ES-I3 (cell line): ENCODE results near the gene CHST5.
"Not testable (repeated sequence)": the region's sequence is repeated elsewhere in the genome, so short reads cannot be mapped to it uniquely, and the experiment has no call there.

Source experiments
- H3K36me3 ChIP-seq: 2 replicates; pipeline ENCODE4 v1.6.1; 2013; ENCODE audit warnings: mild to moderate bottlenecking, low read length, control low read depth, moderate library complexity; ENCODE audit not compliant: insufficient read depth
- H3K4me1 ChIP-seq: 2 replicates; pipeline ENCODE4 v1.6.1; 2013; ENCODE audit warnings: mild to moderate bottlenecking, control low read depth, low read length; ENCODE audit not compliant: insufficient read depth
- H3K9ac ChIP-seq: 2 replicates; pipeline ENCODE4 v1.6.1; 2013; ENCODE audit warnings: low read depth, mild to moderate bottlenecking, low read length, moderate library complexity
- H3K9me3 ChIP-seq: 2 replicates; pipeline ENCODE4 v1.6.1; 2013; ENCODE audit warnings: mild to moderate bottlenecking, low read length, moderate library complexity; ENCODE audit not compliant: control insufficient read depth, insufficient read depth

The CHST5 gene

DNA sequence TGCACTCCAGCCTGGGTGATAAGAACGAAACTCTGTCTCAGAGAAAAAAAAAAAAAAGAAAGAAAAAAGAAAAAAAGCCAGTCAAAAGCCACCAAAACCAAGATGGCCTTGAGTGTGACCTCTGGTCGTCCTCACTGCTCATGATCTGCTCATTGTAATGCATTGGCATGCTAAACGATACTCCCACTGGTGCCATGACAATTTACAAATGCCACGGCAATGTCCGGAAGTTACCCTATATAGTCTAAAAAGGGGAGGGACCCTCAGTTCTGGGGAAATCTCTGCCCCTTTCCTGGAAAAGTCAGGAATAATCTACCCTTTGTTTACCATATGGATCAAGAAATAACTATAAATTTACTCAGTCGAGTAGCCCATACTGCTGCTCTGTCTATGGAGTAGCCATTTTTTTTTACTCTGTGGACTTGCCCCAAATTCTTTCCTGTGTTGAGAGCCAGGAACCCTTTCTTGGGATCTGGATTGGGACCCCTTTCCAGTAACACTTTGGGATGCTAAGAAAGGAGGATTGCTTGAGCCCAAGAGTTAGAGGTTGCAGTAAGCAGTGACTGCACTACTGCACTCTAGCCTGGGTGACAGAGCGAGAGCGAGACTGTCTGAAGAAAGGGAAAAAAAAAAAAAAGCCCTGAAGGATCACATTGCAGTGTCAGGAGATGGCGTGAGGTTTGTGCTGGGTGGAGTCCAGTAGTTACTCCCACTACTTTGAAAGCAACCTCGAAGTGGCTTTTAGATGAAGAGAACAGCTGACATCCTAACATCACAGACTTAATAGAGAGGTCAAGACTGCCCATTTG lies 23.9 kb upstream of the CHST5 start:
- Histone ChIP-seq H3K9me3 (no peaks in the 10 kb centered on the region), H3K9ac (no peak overlapping the region), H3K4me1 (peaks cover 13% of the 10 kb centered on the region), H3K36me3 (no peaks in the 10 kb centered on the region)

DNA sequence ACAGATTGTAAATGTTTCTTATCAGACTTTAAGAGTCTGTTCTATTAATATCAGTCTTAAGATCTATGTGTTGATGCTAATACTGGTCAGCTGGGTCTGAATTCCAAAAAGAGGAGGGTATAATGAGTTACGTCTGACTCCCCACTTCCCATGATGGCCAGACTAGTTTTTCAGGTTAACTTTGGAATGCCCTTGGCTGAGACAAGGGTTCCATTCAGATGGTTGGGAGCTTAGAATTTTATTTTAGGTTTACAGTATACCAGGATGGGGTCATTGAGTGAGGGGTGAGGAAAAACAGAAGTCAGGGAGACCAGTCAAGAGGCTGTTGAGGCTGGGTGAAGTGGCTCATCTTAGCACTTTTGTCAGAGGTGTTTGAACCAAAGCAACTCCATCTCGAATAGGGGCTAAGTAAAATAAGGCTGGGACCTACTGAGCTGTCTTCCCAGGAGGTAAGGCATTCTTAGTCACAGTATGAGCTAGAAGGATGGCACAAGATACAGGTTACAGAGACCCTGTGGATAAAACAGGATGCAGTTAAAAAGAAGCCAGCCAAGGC lies 23.0 kb upstream of the CHST5 start:
- no peaks in the 10 kb centered on the region for H3K9me3 ChIP-seq
- peaks cover 5% of the 10 kb centered on the region for H3K4me1 ChIP-seq

DNA sequence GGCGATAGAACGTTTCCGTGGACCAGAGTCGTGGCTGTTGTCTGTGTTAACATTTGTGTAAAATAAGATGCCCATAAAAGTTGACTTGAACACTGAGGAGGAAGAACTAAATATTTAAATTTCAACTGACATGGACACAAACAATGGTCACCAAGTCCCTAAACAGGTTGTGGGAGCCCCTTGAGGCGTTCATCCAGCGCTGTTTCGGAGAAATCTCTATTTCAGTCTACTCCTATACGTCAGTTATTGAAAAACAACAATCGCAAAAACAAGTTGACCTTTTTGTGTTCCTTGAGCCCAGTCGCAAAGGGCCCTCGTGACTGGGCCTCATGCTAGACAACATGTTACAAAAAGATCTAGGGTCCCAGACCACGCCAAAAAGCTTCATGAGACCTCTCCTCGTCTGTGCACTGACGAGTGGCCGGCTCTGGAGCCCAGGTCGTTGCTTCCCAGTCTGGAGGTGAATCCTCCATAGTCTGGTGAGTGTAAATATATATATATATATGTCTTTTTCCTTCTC lies 20.6 kb upstream of the CHST5 start:
- H3K4me1 ChIP-seq, result peaks cover 3% of the 10 kb centered on the region; the same call in 1 of the 2 replicates
- peak overlapping the region; percentile 91; the same call in 1 of the 2 replicates for H3K9ac ChIP-seq
- H3K36me3 ChIP-seq, result no peaks in the 10 kb centered on the region
- no peaks in the 10 kb centered on the region for H3K9me3 ChIP-seq

More for the DNA sequence above, 23.0 kb upstream of the CHST5 start:
- Histone ChIP-seq H3K9ac (no peak overlapping the region), H3K36me3 (no peaks in the 10 kb centered on the region)

DNA sequence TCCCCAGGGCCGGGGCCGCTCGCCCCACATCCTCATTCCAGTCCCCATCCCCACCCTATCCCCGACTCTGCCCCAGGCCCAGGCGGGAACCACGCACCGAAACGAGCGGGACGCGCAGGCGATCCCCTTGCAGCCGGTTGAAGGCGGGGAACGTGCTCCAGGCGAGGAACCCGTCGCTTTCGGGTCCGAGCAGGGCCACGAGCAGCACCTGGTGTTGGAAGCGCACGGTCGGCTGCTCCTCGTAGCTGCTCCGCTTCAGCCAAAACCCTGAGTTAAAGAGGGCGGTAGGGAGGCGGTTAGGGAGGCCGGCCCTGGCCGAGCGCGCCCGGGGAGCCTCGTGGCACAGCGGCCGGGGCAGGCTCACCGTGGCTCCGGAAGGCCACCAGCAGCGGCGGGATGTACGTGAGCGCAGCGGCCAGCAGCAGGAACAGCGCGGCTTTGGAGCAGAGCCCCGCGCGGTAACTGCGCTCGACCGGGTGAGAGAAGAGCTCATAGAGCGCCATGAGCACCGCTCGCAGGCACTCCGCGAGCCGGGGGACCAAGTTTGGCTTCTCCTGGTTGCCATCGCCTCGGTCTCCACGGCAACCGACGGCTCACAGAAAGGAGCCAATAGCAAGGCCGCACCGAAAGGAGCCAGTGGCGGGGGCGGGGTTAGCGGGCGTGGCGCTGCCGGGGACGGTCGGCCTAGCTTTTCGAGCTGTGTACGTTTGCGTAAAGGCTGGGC lies 20.0 kb upstream of the CHST5 start, which contains the start of gene TMEM231:
TSS of gene TMEM231 (minus strand) at position 546 of the 724 bp plus-strand sequence. CDS start at position 503, 43 bp downstream.
- H3K9me3 ChIP-seq, result no peaks in the 10 kb centered on the region
- H3K9ac ChIP-seq, result peak within 1 kb of the TSS; percentile 91
- H3K4me1 ChIP-seq, result peaks cover 3% of the 10 kb centered on the region; the same call in 1 of the 2 replicates
- H3K36me3 ChIP-seq, result no peaks in the 10 kb centered on the region

DNA sequence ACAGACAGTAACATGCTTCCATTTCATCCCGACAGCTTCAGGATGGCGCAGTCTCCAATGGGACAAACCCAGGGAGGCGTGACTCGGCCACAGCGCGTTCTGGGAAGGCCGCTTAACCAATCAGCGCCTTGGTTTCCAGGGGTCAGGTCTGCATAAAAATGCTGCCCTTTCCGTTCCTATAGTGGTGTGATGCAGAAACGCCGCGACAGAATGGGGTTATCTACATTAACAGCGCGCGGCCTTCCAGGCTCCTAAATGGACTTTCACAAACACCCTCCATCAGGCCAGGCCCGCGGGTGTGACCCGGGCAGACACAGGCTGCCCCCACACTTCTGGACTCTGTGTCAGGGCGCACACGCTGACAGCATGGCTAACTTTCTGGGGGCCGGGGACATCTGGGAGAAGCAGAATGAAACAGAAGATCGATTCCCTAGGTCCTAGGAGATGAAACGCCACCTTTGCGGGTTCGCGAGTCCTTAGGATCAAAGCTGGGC lies 19.4 kb upstream of the CHST5 start:
- H3K9ac ChIP-seq, result peak overlapping the region; percentile 91
- no peaks in the 10 kb centered on the region for H3K9me3 ChIP-seq
- H3K4me1 ChIP-seq, result peaks cover 3% of the 10 kb centered on the region; the same call in 1 of the 2 replicates
- H3K36me3 ChIP-seq, result no peaks in the 10 kb centered on the region

DNA sequence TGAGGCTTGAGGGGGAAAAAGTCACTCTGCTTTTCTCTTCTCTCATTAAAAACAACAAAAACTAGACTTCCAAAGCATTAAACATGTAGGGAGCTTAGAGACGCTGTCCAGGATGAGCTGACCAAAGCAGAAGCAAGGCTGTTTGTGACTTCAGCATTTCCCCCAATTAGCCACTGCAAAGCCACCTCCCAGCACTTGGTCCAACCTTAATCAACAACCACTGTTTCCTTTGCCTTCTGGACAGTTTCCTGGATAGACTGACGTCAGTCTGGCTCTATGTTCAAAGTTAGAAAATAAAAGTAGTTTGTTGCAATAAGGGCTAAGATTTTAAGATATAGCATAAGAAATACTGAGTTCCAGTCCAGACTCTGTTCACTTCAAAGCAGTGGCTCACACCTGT lies 17.0 kb upstream of the CHST5 start:
- Histone ChIP-seq H3K36me3 (no peaks in the 10 kb centered on the region; the same call in 1 of the 2 replicates), H3K9me3 (no peaks in the 10 kb centered on the region), H3K9ac (no peak overlapping the region), H3K4me1 (0 out of 2 replicates have a peak, but pooled peaks cover 3% of the 10 kb centered on the region)

DNA sequence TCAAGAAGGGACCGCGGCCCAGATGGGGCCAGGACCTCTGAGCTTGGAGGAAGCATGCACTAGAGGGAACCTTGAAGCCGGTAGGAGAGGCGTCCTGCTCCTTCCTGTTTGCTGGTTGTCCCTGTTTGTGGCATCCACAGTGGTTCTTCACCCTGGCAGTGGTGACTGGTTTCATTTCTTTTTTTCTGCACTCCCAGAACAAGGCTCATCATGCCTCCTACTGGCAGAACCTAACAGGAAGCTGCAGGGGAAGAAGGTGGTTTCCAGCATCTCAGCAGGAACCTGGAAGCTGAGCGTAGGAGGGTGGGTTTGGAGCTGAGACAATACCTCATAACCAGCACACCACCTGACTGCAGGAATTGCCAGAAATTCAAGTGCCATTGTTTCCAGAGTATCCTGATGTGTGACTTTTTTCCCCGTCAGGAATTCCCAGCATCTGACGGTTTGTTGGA lies 14.3 kb upstream of the CHST5 start:
- Histone ChIP-seq H3K36me3 (no peaks in the 10 kb centered on the region; the same call in 1 of the 2 replicates), H3K9me3 (no peaks in the 10 kb centered on the region), H3K9ac (no peak overlapping the region), H3K4me1 (0 out of 2 replicates have a peak, but pooled peaks cover 3% of the 10 kb centered on the region)

DNA sequence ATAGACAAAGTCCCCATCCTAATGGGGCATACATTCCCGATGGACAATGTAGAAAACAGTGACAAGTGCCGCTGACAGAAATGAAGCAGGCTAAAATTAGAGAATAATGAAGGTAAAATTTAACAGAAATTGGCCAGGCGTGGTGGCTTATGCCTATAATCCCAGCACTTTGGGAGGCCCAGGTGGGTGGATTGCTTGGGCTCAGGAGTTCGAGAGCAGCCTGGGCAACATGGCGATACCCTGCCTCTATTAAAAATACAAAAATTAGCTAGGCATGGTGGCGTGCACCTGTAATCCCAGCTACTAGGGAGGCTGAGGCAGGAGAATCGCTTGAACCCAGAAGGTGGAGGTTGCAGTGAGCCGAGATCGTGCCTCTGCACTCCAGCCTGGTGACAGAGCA lies 12.5 kb upstream of the CHST5 start:
- not testable (repeated sequence) for H3K9me3 ChIP-seq, H3K4me1 ChIP-seq, H3K9ac ChIP-seq, H3K36me3 ChIP-seq

DNA sequence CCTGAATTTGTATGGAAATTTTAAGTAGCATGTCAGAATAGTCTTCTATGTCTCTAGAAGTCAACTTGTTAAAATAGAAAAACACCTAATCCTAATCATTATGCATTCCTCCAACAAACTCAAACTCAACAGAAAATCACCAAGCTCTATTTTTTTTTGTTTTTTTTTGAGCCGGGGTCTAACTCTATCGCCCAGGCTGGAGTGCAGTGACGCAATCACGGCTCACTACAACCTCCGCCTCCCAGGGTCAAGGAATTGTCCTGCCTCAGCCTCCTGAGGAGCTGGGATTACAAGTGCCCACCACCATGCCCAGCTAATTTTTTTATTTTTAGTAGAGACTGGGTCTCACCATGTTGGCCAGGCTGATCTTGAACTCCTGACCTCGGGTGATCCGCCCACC lies 10.4 kb upstream of the CHST5 start:
- Histone ChIP-seq H3K9me3 (no peaks in the 10 kb centered on the region), H3K36me3 (no peaks in the 10 kb centered on the region; the same call in 1 of the 2 replicates), H3K9ac (no peak overlapping the region), H3K4me1 (0 out of 2 replicates have a peak, but pooled peaks cover 3% of the 10 kb centered on the region)

DNA sequence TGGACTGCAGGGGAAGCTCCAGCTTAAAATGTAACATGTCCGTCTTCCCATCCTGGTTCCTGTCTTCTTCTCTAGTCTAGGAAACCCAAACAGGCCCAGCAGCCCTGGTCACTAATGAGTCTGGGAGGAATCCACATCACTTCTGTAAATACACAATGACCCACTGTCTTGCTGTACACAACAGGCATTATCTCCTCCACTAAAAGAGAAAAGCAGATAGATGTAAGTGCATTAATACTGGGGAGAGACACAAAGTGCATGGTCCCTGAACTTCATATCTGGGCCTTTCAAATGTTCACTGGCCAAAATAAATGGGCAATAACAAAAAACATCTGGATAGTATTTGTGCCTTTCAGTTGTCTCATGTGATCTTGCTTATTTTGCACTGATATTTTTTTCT lies 10.0 kb upstream of the CHST5 start:
- not testable (repeated sequence) for H3K4me1 ChIP-seq, H3K9ac ChIP-seq, H3K36me3 ChIP-seq, H3K9me3 ChIP-seq

DNA sequence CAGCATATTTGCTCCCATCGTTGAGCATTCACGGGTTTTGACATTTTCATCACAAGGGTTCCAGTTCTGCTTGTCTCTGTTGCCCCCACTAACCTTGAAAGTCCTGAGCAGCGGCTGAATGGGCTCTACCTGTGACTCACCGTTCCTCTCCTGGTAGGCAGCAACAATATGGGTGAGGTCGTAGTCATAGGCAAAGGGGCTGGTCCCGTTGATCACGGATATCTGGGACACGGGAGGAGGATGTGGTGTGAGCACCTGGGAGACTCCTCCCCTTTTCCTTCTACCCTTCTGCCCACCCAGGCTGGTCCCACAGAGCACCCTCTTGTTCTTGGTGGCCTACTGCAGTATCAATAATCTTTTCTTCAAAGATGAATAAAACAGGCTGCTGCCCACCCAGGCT lies 6.6 kb upstream of the CHST5 start:
- H3K36me3 ChIP-seq, H3K4me1 ChIP-seq, H3K9me3 ChIP-seq, H3K9ac ChIP-seq: not testable (repeated sequence)

DNA sequence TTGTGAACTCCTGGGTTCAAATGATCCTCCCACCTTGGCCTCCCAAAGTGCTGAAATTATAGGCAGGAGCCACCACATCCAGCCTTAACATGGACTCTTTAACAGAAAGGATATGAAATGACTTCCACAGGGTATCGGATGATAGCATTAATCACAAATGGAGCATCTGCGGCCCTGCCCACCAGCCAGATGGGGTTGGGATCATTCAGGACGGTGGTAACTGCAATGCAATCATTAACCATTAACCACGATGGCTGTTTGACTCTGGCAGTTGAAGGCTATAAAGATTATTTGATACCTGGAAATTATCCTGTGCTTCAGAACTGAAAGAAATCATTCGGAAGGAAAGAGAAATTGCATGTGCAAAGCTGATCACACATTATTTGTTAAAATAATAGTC lies 5.3 kb upstream of the CHST5 start:
- H3K9me3 ChIP-seq, result no peaks in the 10 kb centered on the region
- no peaks in the 10 kb centered on the region for H3K4me1 ChIP-seq
- no peaks in the 10 kb centered on the region for H3K36me3 ChIP-seq
- H3K9ac ChIP-seq, result no peak overlapping the region

DNA sequence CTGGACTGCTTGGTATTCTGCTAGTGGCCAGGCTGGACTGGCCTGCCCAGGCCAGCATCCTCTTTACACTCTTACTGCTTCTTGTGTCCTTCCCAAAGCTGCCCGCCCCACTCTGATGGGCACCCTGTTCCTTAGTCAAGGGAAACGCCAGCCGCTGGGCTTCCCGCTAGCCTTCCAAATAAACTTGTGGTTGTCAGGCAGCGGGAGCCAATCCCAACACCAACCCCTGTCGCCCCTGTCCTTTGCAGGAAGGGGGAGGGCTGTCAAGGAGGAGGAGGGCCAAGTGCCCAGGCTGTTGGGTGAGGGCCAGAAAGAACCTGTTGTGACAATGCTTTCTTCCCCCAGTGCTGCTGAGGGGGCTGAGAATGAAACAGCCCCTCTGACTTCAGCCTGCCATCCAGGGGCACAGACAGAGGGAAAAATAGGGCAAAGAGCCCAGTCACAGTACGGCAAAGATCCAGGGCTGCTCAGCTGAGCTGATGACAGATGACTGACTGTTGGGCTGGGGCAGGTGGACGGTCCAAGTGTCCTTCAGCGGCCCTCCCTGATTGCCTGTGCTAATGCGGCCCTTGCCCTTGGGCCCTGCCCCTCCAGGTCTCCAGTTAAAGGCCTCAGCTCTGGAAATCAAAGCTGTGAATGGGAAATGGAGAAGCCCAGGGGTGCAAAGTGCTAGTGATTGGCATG lies 3.1 kb upstream of the CHST5 start:
- not testable (repeated sequence) for H3K9me3 ChIP-seq, H3K4me1 ChIP-seq, H3K36me3 ChIP-seq, H3K9ac ChIP-seq

DNA sequence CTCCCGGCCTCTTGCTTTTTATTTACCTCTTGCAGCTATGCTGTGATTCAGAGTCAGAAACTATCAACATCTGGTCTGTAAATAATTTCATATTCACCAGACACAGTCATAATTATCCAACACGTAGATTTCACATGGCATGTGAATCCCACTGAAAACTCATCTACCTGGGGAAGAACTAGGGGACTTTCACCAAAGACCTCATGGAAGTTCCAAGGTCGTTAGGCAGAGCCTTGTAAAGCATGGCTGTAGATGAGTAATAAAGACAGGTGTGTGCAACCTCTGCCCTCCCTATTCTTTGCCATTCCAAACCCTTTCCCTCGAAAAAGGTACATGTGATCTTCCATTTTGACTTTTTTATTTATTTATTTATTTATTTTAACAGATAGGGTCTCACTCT lies 1.9 kb upstream of the CHST5 start:
- H3K9me3 ChIP-seq, result no peaks in the 10 kb centered on the region
- no peak overlapping the region for H3K9ac ChIP-seq
- no peaks in the 10 kb centered on the region for H3K36me3 ChIP-seq

More for the DNA sequence above, 1.9 kb upstream of the CHST5 start:
- no peaks in the 10 kb centered on the region; the same call in 1 of the 2 replicates for H3K4me1 ChIP-seq
